ENCODE results near the gene ISCU. TPM values are rescaled to one million over a fixed set of nuclear protein-coding genes. Genes with fewer than 3 reads are reported as not detected.

ISCU gene
- total RNA-seq, 1 experiment from 2014 or later, result 86.9 TPM

DNA sequence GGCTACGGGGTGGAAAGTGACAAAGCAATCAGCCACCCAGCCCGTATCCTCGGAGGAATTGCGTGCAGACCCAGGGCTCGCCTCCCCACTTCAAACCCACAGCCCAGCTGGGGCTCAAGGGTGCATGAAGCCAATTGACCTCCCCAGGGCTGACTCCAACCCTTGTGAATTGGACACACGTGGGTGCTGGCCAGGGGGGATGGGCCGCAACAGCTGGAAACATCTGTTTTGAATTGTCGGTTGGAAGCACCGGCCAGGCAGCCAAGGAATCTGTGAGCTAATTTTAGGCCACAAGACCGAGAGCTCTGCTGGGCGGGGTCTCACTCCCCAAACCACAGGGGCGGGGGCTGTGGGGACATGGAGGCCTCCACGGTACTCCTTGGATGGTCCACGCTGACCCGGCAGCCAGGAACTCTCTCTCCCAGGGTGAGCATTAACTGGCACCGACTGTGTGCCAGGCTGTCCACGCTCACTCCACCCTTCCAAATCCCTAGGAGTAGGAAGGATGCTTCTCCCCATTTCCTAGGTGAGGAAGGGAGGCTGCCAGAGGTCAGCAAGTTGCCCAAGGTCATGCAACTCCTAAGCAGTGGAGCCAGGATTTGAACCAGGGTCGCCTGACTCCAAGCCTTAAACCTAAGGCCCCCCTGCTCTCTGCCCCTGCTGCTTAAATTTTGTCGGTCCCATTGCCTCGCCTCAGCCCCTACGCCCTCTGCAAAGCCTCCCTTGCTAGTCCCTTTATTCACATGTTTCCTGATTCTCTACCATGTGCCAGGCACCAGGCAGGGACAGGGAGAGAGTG, 47.3 kb downstream of the ISCU start:
- intact Hi-C loops (cut with micrococcal nuclease; ENCODE audit: unreplicated experiment), result no loop called here
- TF ChIP-seq, protein P1, sequence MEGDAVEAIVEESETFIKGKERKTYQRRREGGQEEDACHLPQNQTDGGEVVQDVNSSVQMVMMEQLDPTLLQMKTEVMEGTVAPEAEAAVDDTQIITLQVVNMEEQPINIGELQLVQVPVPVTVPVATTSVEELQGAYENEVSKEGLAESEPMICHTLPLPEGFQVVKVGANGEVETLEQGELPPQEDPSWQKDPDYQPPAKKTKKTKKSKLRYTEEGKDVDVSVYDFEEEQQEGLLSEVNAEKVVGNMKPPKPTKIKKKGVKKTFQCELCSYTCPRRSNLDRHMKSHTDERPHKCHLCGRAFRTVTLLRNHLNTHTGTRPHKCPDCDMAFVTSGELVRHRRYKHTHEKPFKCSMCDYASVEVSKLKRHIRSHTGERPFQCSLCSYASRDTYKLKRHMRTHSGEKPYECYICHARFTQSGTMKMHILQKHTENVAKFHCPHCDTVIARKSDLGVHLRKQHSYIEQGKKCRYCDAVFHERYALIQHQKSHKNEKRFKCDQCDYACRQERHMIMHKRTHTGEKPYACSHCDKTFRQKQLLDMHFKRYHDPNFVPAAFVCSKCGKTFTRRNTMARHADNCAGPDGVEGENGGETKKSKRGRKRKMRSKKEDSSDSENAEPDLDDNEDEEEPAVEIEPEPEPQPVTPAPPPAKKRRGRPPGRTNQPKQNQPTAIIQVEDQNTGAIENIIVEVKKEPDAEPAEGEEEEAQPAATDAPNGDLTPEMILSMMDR (IDR thresholded peaks at IDR 0.05; ENCODE audit: insufficient read depth in 1 of 2, low read depth in 1 of 2, low read length in 1 of 2, severe bottlenecking in 1 of 2, unreplicated experiment in 1 of 2), result no peak
- no peaks in the 10 kb centered on the region for H3K36me3 ChIP-seq (ENCODE audit: control insufficient read depth, insufficient read depth, low read length)
- Mint-ChIP-seq H3K4me3 (ENCODE audit: unreplicated experiment) (no peak overlapping the region), H3K27ac (ENCODE audit: unreplicated experiment) (no peak overlapping the region), H3K9me3 (ENCODE audit: unreplicated experiment) (no peaks in the 10 kb centered on the region), H3K4me1 (ENCODE audit: low read depth, unreplicated experiment) (no peaks in the 10 kb centered on the region), H3K36me3 (ENCODE audit: insufficient read depth, unreplicated experiment) (no peaks in the 10 kb centered on the region), H3K27me3 (ENCODE audit: insufficient read depth, unreplicated experiment) (peaks cover 6% of the 10 kb centered on the region)
- no peak for DNase-seq
- no peaks in the 10 kb centered on the region for H3K9me3 ChIP-seq
- H3K4me3 ChIP-seq (ENCODE audit: low read depth, low read length), result no peak overlapping the region
- no peaks in the 10 kb centered on the region for H3K4me1 ChIP-seq
- ChIA-PET POLR2A (no interaction called here), CTCF (no interaction called here)
- no TSS peak for BruUV-seq (replicated peaks)
- H3K27me3 ChIP-seq (replicated peaks; ENCODE audit: control insufficient read depth, insufficient read depth, low read length), result no peaks in the 10 kb centered on the region

DNA sequence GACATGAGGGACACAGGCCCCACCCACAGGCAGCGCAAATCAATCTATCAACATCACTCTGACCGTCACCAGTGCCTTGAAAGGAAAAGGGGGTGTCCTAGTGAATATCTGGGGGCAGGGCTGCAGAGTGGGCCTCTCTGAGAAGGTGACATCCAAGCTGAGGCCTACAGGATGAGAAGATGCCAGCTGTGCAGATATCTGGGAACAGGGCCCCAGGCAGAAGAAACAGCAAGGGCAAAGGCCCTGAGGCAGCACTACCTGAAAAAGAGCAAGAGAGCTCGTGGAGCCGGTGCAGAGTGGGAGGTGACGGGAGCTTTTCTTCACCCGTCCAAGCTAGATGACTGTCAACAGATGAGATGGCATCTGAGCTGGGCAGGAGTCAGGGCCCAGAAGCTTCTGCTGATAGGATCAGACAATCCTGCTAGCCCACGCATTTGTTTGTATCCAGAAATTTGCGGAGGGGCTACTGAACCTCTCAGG, 48.0 kb downstream of the ISCU start:
- H3K36me3 ChIP-seq (ENCODE audit: control insufficient read depth, insufficient read depth, low read length), result no peaks in the 10 kb centered on the region
- Mint-ChIP-seq H3K27me3 (ENCODE audit: insufficient read depth, unreplicated experiment) (peaks cover 6% of the 10 kb centered on the region), H3K36me3 (ENCODE audit: insufficient read depth, unreplicated experiment) (no peaks in the 10 kb centered on the region), H3K9me3 (ENCODE audit: unreplicated experiment) (no peaks in the 10 kb centered on the region), H3K4me3 (ENCODE audit: unreplicated experiment) (no peak overlapping the region), H3K4me1 (ENCODE audit: low read depth, unreplicated experiment) (no peaks in the 10 kb centered on the region), H3K27ac (ENCODE audit: unreplicated experiment) (no peak overlapping the region)
- no peaks in the 10 kb centered on the region for H3K27me3 ChIP-seq (replicated peaks; ENCODE audit: control insufficient read depth, insufficient read depth, low read length)
- ChIA-PET CTCF (no interaction called here), POLR2A (no interaction called here)
- TF ChIP-seq, protein P1 (IDR thresholded peaks at IDR 0.05; ENCODE audit: insufficient read depth in 1 of 2, low read depth in 1 of 2, low read length in 1 of 2, severe bottlenecking in 1 of 2, unreplicated experiment in 1 of 2), result no peak
- H3K4me1 ChIP-seq, result no peaks in the 10 kb centered on the region
- intact Hi-C loops (cut with micrococcal nuclease; ENCODE audit: unreplicated experiment), result no loop called here
- H3K9me3 ChIP-seq, result no peaks in the 10 kb centered on the region
- BruUV-seq (replicated peaks), result no TSS peak
- no peak overlapping the region for H3K4me3 ChIP-seq (ENCODE audit: low read depth, low read length)
- DNase-seq, result no peak

DNA sequence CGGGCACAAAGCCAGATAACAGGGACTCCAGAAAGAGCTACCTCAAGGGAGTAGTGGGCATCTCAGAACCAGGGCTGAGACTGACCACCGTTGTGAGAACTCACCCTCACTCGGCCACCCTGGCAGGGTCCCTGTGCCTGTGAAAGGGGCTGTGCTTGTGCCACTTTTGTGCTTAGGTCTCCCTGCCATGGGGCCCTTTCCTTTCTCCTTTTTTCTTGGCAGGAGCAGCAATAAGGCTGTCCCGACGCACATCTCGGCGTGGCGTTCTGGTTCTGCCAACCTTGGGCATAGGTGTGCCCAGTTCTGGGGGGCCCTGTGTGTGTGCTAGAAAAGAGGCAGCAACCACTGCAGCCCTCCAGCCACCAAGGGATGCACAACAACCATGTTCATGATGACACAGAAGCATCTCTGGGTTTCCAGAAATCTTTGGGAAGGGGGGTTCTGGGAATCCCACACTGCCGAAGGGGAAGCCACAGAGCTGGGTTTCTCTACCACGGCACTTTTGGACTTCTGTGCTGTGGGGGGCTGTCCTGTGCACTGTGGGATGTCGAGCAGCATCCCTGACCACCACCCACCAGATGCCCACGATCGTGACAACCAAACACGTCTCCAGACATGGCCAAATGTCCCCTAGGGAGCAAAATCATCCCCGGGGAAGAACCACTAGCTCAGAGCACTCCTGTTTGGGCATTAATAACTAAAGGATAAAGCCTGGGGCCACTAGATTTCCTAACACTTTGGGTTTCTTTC, 48.6 kb downstream of the ISCU start:
- Mint-ChIP-seq H3K27ac (ENCODE audit: unreplicated experiment) (no peak overlapping the region), H3K36me3 (ENCODE audit: insufficient read depth, unreplicated experiment) (no peaks in the 10 kb centered on the region), H3K4me3 (ENCODE audit: unreplicated experiment) (no peak overlapping the region), H3K27me3 (ENCODE audit: insufficient read depth, unreplicated experiment) (peaks cover 6% of the 10 kb centered on the region), H3K4me1 (ENCODE audit: low read depth, unreplicated experiment) (no peaks in the 10 kb centered on the region), H3K9me3 (ENCODE audit: unreplicated experiment) (no peaks in the 10 kb centered on the region)
- POLR2A ChIA-PET, result no interaction called here
- TF ChIP-seq, protein P1 (IDR thresholded peaks at IDR 0.05; ENCODE audit: insufficient read depth in 1 of 2, low read depth in 1 of 2, low read length in 1 of 2, severe bottlenecking in 1 of 2, unreplicated experiment in 1 of 2), result no peak
- CTCF ChIA-PET, result no interaction called here
- Histone ChIP-seq H3K36me3 (ENCODE audit: control insufficient read depth, insufficient read depth, low read length) (no peaks in the 10 kb centered on the region), H3K4me3 (ENCODE audit: low read depth, low read length) (no peak overlapping the region), H3K4me1 (no peaks in the 10 kb centered on the region), H3K9me3 (no peaks in the 10 kb centered on the region), H3K27me3 (replicated peaks; ENCODE audit: control insufficient read depth, insufficient read depth, low read length) (no peaks in the 10 kb centered on the region)
- intact Hi-C loops (cut with micrococcal nuclease; ENCODE audit: unreplicated experiment), result no loop called here
- BruUV-seq (replicated peaks), result no TSS peak
- no peak for DNase-seq
